HG03139 (cell line): ENCODE data around the gene ABHD1.
"Not testable (repeated sequence)": the region's sequence is repeated elsewhere in the genome, so short reads cannot be mapped to it uniquely, and the experiment has no call there.

Experiments used
- ATAC-seq: cut with Tn5 transposase; IDR thresholded peaks from one replicate; pipeline ENCODE4 v1.9.1; 2021; ENCODE audit not compliant: unreplicated experiment

Gene ABHD1

GRCh38 chr2:27109083-27109482 lies 14.5 kb upstream of the ABHD1 start:
- ATAC-seq = no peak

- ATAC-seq = not testable (repeated sequence)
Measured at GRCh38 chr2:27110603-27111352, 12.8 kb upstream of the ABHD1 start.

- not testable (repeated sequence) for ATAC-seq
Measured at GRCh38 chr2:27111392-27112078, 12.1 kb upstream of the ABHD1 start.

GRCh38 chr2:27115519-27115918 lies 8.1 kb upstream of the ABHD1 start:
- ATAC-seq = no peak

GRCh38 chr2:27117995-27118524 lies 5.6 kb upstream of the ABHD1 start:
- no peak for ATAC-seq

GRCh38 chr2:27118525-27119329 lies 4.9 kb upstream of the ABHD1 start, which contains the start of gene CGREF1:
Gene CGREF1, minus strand, starts transcription at chr2:27119128. Its CDS starts 14,762 bp downstream, at chr2:27104366.
- no peak for ATAC-seq

- ATAC-seq = not testable (repeated sequence)
Measured at GRCh38 chr2:27119330-27119670, 4.3 kb upstream of the ABHD1 start.

- no peak for ATAC-seq
Measured at GRCh38 chr2:27121906-27122305, 1.7 kb upstream of the ABHD1 start.

GRCh38 chr2:27122791-27123190 lies 824 bp upstream of the ABHD1 start:
- ATAC-seq = no peak

GRCh38 chr2:27125104-27125503 lies 1.5 kb downstream of the ABHD1 start:
- ATAC-seq = no peak

- ATAC-seq = no peak
Measured at GRCh38 chr2:27126252-27126710, 2.7 kb downstream of the ABHD1 start.

- no peak for ATAC-seq
Measured at GRCh38 chr2:27127883-27128667, 4.5 kb downstream of the ABHD1 start.

- ATAC-seq = no peak
Measured at GRCh38 chr2:27128668-27129571, 5.3 kb downstream of the ABHD1 start.

- ATAC-seq = no peak
Measured at GRCh38 chr2:27130396-27130795, 6.8 kb downstream of the ABHD1 start.

- ATAC-seq = no peak
Measured at GRCh38 chr2:27131429-27131828, 7.8 kb downstream of the ABHD1 start.

- no peak for ATAC-seq
Measured at GRCh38 chr2:27133195-27133875, 9.7 kb downstream of the ABHD1 start.

GRCh38 chr2:27133905-27134780 lies 10.5 kb downstream of the ABHD1 start, which contains the start of gene PREB:
Gene PREB, minus strand, starts transcription at chr2:27134636. Its CDS starts 215 bp downstream, at chr2:27134421.
- ATAC-seq = peak; percentile 72
